Measurements from ENCODE around the gene THEM5. TPM values are rescaled to one million over a fixed set of nuclear protein-coding genes. Genes with fewer than 3 reads are reported as not detected.

Gene THEM5

GRCh38 chr1:151803915-151804314 lies 49.6 kb downstream of the THEM5 start:
- H3K9ac ChIP-seq (ENCODE audit: low read depth, low read length), result no peak overlapping the region
- peaks cover 98% of the 10 kb centered on the region for H3K27me3 ChIP-seq (ENCODE audit: control insufficient read depth, insufficient read depth, low read length)
- H3K9me3 ChIP-seq (replicated peaks; ENCODE audit: low read length), result no peaks in the 10 kb centered on the region
- no peak overlapping the region for H3K4me3 ChIP-seq (ENCODE audit: low read length)
- H3K36me3 ChIP-seq (ENCODE audit: insufficient read depth, low read length), result no peaks in the 10 kb centered on the region
- H3K4me2 ChIP-seq (ENCODE audit: low read length), result no peak overlapping the region
- H3K4me1 ChIP-seq (ENCODE audit: control insufficient read depth, insufficient read depth, low read length), result no peaks in the 10 kb centered on the region

- H3K36me3 ChIP-seq (ENCODE audit: insufficient read depth, low read length), result no peaks in the 10 kb centered on the region
- no peak overlapping the region for H3K4me3 ChIP-seq (ENCODE audit: low read length)
- no peak overlapping the region for H3K9ac ChIP-seq (ENCODE audit: low read depth, low read length)
- H3K9me3 ChIP-seq (replicated peaks; ENCODE audit: low read length), result no peaks in the 10 kb centered on the region
- peaks cover 98% of the 10 kb centered on the region for H3K27me3 ChIP-seq (ENCODE audit: control insufficient read depth, insufficient read depth, low read length)
- no peaks in the 10 kb centered on the region for H3K4me1 ChIP-seq (ENCODE audit: control insufficient read depth, insufficient read depth, low read length)
- H3K4me2 ChIP-seq (ENCODE audit: low read length), result no peak overlapping the region
These were observed 50.3 kb downstream of the THEM5 start for GRCh38 chr1:151803164-151803563.

DNA sequence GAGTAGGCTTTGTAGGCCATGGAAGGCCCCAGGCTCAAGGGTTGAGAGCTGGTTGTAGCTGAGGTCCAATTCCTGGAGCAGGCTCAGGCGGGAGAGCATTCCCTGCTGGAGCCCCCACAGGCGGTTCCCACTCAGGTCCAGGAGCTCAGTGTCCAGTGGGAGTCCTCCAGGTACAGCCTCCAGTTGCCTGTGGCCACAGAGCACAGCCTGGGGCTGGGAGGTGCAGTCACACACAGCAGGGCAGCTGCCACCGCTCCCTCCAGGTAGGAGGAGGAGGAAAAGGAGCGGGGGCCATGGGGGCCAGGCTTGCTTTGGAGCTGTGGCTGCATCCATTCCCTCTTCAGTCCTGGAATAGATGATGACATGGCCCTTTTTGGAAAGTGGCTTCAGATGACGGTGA lies 51.1 kb downstream of the THEM5 start:
- no peak overlapping the region for H3K4me3 ChIP-seq (ENCODE audit: low read length)
- H3K36me3 ChIP-seq (ENCODE audit: insufficient read depth, low read length), result no peaks in the 10 kb centered on the region
- no peak overlapping the region for H3K9ac ChIP-seq (ENCODE audit: low read depth, low read length)
- H3K4me2 ChIP-seq (ENCODE audit: low read length), result no peak overlapping the region
- no peaks in the 10 kb centered on the region for H3K4me1 ChIP-seq (ENCODE audit: control insufficient read depth, insufficient read depth, low read length)
- no peaks in the 10 kb centered on the region for H3K9me3 ChIP-seq (replicated peaks; ENCODE audit: low read length)
- H3K27me3 ChIP-seq (ENCODE audit: control insufficient read depth, insufficient read depth, low read length), result peaks cover 96% of the 10 kb centered on the region

DNA sequence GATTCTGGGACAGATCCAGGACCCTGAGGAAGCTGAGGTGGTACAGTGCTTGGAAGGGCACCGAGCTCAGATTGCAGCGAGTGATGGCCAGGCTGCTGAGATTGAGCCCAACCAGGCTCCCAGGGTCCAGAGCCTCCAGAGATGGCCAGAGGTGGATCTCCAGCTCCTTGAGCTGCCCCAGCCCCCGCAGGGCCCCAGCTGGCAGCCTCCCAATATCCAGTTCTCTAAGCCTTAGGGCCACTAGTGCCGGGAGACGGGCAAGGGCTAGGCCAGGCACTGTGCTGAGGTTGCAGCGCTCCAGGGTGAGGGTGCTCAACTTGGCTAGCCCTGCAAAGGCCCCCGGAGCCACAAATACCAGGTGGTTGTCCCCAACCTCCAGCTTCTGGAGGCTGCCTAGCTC lies 51.7 kb downstream of the THEM5 start:
- Histone ChIP-seq H3K36me3 (ENCODE audit: insufficient read depth, low read length) (no peaks in the 10 kb centered on the region), H3K27me3 (ENCODE audit: control insufficient read depth, insufficient read depth, low read length) (peaks cover 95% of the 10 kb centered on the region), H3K9ac (ENCODE audit: low read depth, low read length) (no peak overlapping the region), H3K4me2 (ENCODE audit: low read length) (no peak overlapping the region), H3K4me3 (ENCODE audit: low read length) (no peak overlapping the region), H3K9me3 (replicated peaks; ENCODE audit: low read length) (no peaks in the 10 kb centered on the region), H3K4me1 (ENCODE audit: control insufficient read depth, insufficient read depth, low read length) (no peaks in the 10 kb centered on the region)

- Histone ChIP-seq H3K4me3 (ENCODE audit: low read length) (no peak overlapping the region), H3K36me3 (ENCODE audit: insufficient read depth, low read length) (no peaks in the 10 kb centered on the region), H3K9ac (ENCODE audit: low read depth, low read length) (no peak overlapping the region), H3K4me2 (ENCODE audit: low read length) (no peak overlapping the region), H3K9me3 (replicated peaks; ENCODE audit: low read length) (no peaks in the 10 kb centered on the region), H3K27me3 (ENCODE audit: control insufficient read depth, insufficient read depth, low read length) (peaks cover 95% of the 10 kb centered on the region), H3K4me1 (ENCODE audit: control insufficient read depth, insufficient read depth, low read length) (no peaks in the 10 kb centered on the region)
These were observed 52.1 kb downstream of the THEM5 start for GRCh38 chr1:151801310-151801820.

- Histone ChIP-seq H3K9me3 (replicated peaks; ENCODE audit: low read length) (no peaks in the 10 kb centered on the region), H3K27me3 (ENCODE audit: control insufficient read depth, insufficient read depth, low read length) (peaks cover 95% of the 10 kb centered on the region)
These were observed 52.7 kb downstream of the THEM5 start for GRCh38 chr1:151800830-151801229.

GRCh38 chr1:151799179-151800022 lies 54.1 kb downstream of the THEM5 start:
- no peak overlapping the region for H3K9ac ChIP-seq (ENCODE audit: low read depth, low read length)
- H3K4me1 ChIP-seq (ENCODE audit: control insufficient read depth, insufficient read depth, low read length), result no peaks in the 10 kb centered on the region
- no peak overlapping the region for H3K4me3 ChIP-seq (ENCODE audit: low read length)
- H3K36me3 ChIP-seq (ENCODE audit: insufficient read depth, low read length), result no peaks in the 10 kb centered on the region
- H3K9me3 ChIP-seq (replicated peaks; ENCODE audit: low read length), result no peaks in the 10 kb centered on the region
- H3K27me3 ChIP-seq (ENCODE audit: control insufficient read depth, insufficient read depth, low read length), result peaks cover 84% of the 10 kb centered on the region
- H3K4me2 ChIP-seq (ENCODE audit: low read length), result no peak overlapping the region

More at GRCh38 chr1:151800830-151801229, 52.7 kb downstream of the THEM5 start:
- Histone ChIP-seq H3K4me2 (ENCODE audit: low read length) (no peak overlapping the region), H3K9ac (ENCODE audit: low read depth, low read length) (no peak overlapping the region), H3K36me3 (ENCODE audit: insufficient read depth, low read length) (no peaks in the 10 kb centered on the region), H3K4me3 (ENCODE audit: low read length) (no peak overlapping the region), H3K4me1 (ENCODE audit: control insufficient read depth, insufficient read depth, low read length) (no peaks in the 10 kb centered on the region)

DNA sequence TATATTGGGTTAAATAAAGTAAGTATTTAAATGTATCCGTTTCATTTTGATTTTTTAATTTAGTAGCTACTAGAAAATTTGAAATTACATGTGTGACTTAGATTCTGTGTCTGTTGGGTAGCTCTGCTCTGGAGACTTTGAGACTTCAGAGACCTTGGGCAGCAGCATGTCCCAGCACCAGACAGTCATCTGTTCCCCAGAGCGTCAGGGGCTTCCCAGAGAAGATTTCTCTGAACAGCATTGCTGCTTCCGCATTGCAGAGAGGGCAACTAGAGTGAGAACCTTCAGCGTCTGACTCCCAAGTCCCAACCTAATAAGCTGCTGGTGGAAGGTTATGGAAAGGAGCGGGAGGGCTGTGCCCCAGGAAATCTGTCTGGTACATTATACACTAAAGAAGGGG lies 54.9 kb downstream of the THEM5 start:
- Histone ChIP-seq H3K27me3 (ENCODE audit: control insufficient read depth, insufficient read depth, low read length) (peaks cover 76% of the 10 kb centered on the region), H3K9ac (ENCODE audit: low read depth, low read length) (no peak overlapping the region), H3K4me1 (ENCODE audit: control insufficient read depth, insufficient read depth, low read length) (no peaks in the 10 kb centered on the region), H3K36me3 (ENCODE audit: insufficient read depth, low read length) (no peaks in the 10 kb centered on the region), H3K4me2 (ENCODE audit: low read length) (no peak overlapping the region), H3K4me3 (ENCODE audit: low read length) (no peak overlapping the region), H3K9me3 (replicated peaks; ENCODE audit: low read length) (no peaks in the 10 kb centered on the region)

Small RNA genes within 50 kb of the gene (small RNA-seq; reads per million reads assigned to genes)
- not detected for gene RF00019
